M059J (cell line): Measurements from ENCODE around the gene SCAMP5. TPM values are rescaled to one million over a fixed set of nuclear protein-coding genes. Genes with fewer than 3 reads are reported as not detected.

Source experiments
- DNase-seq: peaks from one replicate; pipeline ENCODE4 v3.0.0-alpha.2; 2012; ENCODE audit warnings: low read depth
- total RNA-seq: library from RNA; depleted of rRNA; stranded (reverse); fragments of >200 nt; shearing (Covaris generic); gene quantifications from 2 replicates; pipeline ENCODE4 v1.2.3, GENCODE V29; 2014; rRNA removed

SCAMP5 gene
- total RNA-seq, 1 experiment from 2014 or later = 3.4 TPM

DNA sequence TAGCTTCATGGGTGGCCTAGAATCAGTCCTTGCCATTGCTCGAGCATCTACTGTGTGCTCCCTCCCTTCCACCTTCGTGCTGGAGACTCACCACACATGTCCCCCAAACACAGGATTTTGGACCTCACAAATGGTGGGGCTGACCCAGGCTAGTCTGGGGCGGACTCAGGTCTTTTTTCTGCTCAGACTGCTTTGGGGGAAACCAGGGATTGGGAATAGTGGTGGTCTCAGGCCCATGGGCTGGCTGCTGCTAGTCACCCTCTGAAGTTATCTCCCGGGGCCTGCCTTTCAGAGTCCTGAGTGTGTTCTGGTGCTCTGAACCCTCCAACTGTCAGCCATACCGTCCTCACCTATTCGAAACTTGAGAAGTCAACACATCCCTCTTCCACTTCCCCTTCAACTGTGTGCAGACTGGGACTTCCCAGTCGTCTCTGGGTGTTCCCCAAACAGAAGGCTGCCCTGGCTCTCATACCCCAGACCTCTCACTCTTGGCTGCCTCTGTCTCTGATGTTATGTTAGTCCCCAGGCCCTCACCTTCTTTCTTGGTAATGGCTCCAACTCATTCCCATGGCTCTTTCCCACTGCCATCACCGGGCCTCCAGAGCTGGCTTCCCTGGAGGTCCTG lies 74.0 kb downstream of the SCAMP5 start:
- no peak for DNase-seq

DNA sequence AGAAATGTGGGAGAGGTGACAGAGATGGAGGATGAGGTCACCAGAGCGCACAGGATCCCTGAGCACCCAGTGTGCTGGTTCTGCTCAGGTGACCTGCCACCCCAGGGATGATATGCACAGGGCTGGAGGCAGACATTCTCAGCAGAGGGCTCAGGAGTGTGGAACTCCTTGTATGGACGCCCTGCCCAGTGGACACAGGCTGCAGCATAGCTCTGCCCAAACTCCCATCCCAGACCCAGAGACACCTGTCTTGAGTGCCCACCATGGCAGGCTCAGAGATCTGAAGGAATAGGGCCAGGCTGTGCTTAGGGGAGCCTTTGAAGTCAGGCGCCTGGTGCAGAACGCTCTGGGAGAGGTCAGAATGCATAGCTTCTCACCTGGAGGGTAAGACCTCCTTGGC lies 75.3 kb downstream of the SCAMP5 start:
- no peak for DNase-seq

Other genes starting within 250 kb of the SCAMP5 start
- not detected in 2 replicates for gene CYP1A2, start 246.7 kb upstream of the SCAMP5 start, total RNA-seq
- 9.4 and 23.8 TPM in 2 replicates for gene CSK, start 213.5 kb upstream of the SCAMP5 start, total RNA-seq
- gene LMAN1L, start 182.7 kb upstream of the SCAMP5 start, total RNA-seq = not detected in 2 replicates
- not detected in 2 replicates for gene CPLX3, start 168.9 kb upstream of the SCAMP5 start, total RNA-seq
- gene ULK3, start 152.4 kb upstream of the SCAMP5 start, total RNA-seq = 10.9 and 15.3 TPM in 2 replicates
- 41.5 and 60.0 TPM in 2 replicates for gene SCAMP2, start 122.2 kb upstream of the SCAMP5 start, total RNA-seq
- 65.4 and 68.3 TPM in 2 replicates for gene MPI, start 105.5 kb upstream of the SCAMP5 start, total RNA-seq
- gene FAM219B, start 88.7 kb upstream of the SCAMP5 start, total RNA-seq = 21.3 and 27.5 TPM in 2 replicates
- 120 and 144 TPM in 2 replicates for gene COX5A, start 57.5 kb upstream of the SCAMP5 start, total RNA-seq
- gene RPP25, start 38.8 kb upstream of the SCAMP5 start, total RNA-seq = 0.07 and 0.10 TPM in 2 replicates
- 15.9 and 25.6 TPM in 2 replicates for gene PPCDC, start 28.0 kb downstream of the SCAMP5 start, total RNA-seq
- 8.5 and 11.5 TPM in 2 replicates for gene C15orf39, start 206.3 kb downstream of the SCAMP5 start, total RNA-seq